HUDEP-2 (cell line): ENCODE data around the gene GUCA1A.
A peak's percentile ranks its signal among the peaks of the same experiment; 100 is the strongest.

ENCODE experiments used
- DNase-seq, 76 experiments: peaks; one replicate each; lab custom pipeline; 2025; ENCODE audit not compliant: unreplicated experiment in 76 of 76; lab: John Stamatoyannopoulos, UW

The GUCA1A gene

GRCh38 chr6:42173101-42173500 is at the start of gene GUCA1A:
Gene GUCA1A, plus strand, starts transcription at chr6:42173364. Its CDS starts 250 bp downstream, at chr6:42173614.
- no peak for DNase-seq

GRCh38 chr6:42123379-42124103 is 49.6 kb upstream of the GUCA1A start:
- DNase-seq = no peak

GRCh38 chr6:42124223-42124836 is 48.8 kb upstream of the GUCA1A start:
- DNase-seq = peak in 2 of 76 experiments; percentile 14 to 15

- DNase-seq = no peak
Measured at GRCh38 chr6:42125231-42125630, 47.9 kb upstream of the GUCA1A start.

GRCh38 chr6:42125663-42126062 is 47.5 kb upstream of the GUCA1A start:
- no peak for DNase-seq

GRCh38 chr6:42128460-42129359 is 44.5 kb upstream of the GUCA1A start:
- DNase-seq = no peak

- no peak for DNase-seq
Measured at GRCh38 chr6:42129360-42129676, 43.8 kb upstream of the GUCA1A start.

- DNase-seq = no peak
Measured at GRCh38 chr6:42131531-42131930, 41.6 kb upstream of the GUCA1A start.

GRCh38 chr6:42133926-42134325 is 39.2 kb upstream of the GUCA1A start:
- no peak for DNase-seq

- DNase-seq = no peak
Measured at GRCh38 chr6:42135161-42135560, 38.0 kb upstream of the GUCA1A start.

- DNase-seq = no peak
Measured at GRCh38 chr6:42135722-42136121, 37.4 kb upstream of the GUCA1A start.

- DNase-seq = peak in 16 of 76 experiments; percentile 21 to 38 (median 26)
Measured at GRCh38 chr6:42136508-42137193, 36.5 kb upstream of the GUCA1A start.

GRCh38 chr6:42137194-42137753 is 35.9 kb upstream of the GUCA1A start:
- no peak for DNase-seq

- no peak for DNase-seq
Measured at GRCh38 chr6:42138190-42138589, 35.0 kb upstream of the GUCA1A start.

- DNase-seq = peak in 55 of 76 experiments; percentile 21 to 79 (median 46)
Measured at GRCh38 chr6:42138630-42139619, 34.2 kb upstream of the GUCA1A start.

GRCh38 chr6:42140032-42140431 is 33.1 kb upstream of the GUCA1A start:
- DNase-seq = peak in 36 of 76 experiments; percentile 9 to 59 (median 38)

- DNase-seq = peak in 6 of 76 experiments; percentile 14 to 23 (median 18)
Measured at GRCh38 chr6:42140756-42141602, 32.2 kb upstream of the GUCA1A start.

GRCh38 chr6:42141603-42142117 is 31.5 kb upstream of the GUCA1A start:
- no peak for DNase-seq
